Endometrial microvascular endothelial cells (primary cell): ENCODE measurements around the gene ADGRG7. TPM values are rescaled to one million over a fixed set of nuclear protein-coding genes. Genes with fewer than 3 reads are reported as not detected.

ENCODE experiments used
- in situ Hi-C: cut with HindIII; loops from 2 replicates; pipeline ENCODE4 v1.10.0; 2017; ENCODE audit warnings: low sequenced_read_pairs, low pct_unique_long_range_greater_than_20kb; ENCODE audit errors: inconsistent ontology term
- total RNA-seq: library from RNA; depleted of rRNA; stranded (reverse); fragments of >200 nt; gene quantifications from one replicate; pipeline ENCODE4 v1.2.3, GENCODE V29; 2015; ENCODE audit errors: inconsistent ontology term

ADGRG7 gene
- total RNA-seq, 1 donor from 2014 or later, result not detected

GRCh38 chr3:100682854-100683760 lies 73.7 kb downstream of the ADGRG7 start:
- in situ Hi-C loops, result no loop called here

GRCh38 chr3:100693225-100693624 lies 83.8 kb downstream of the ADGRG7 start:
- in situ Hi-C loops, result no loop called here

GRCh38 chr3:100695696-100696095 lies 86.3 kb downstream of the ADGRG7 start:
- in situ Hi-C loops, result no loop called here

- in situ Hi-C loops, result no loop called here
These were observed 86.8 kb downstream of the ADGRG7 start for GRCh38 chr3:100696161-100696560.

- in situ Hi-C loops, result no loop called here
These were observed 87.8 kb downstream of the ADGRG7 start for GRCh38 chr3:100697172-100697571.

GRCh38 chr3:100697723-100698285 lies 88.4 kb downstream of the ADGRG7 start:
- in situ Hi-C loops, result no loop called here

GRCh38 chr3:100698736-100699135 lies 89.3 kb downstream of the ADGRG7 start:
- in situ Hi-C loops, result no loop called here

GRCh38 chr3:100700708-100701107 lies 91.3 kb downstream of the ADGRG7 start:
- in situ Hi-C loops, result no loop called here

GRCh38 chr3:100702082-100702979 lies 92.9 kb downstream of the ADGRG7 start:
- in situ Hi-C loops, result no loop called here

GRCh38 chr3:100702980-100703345 lies 93.6 kb downstream of the ADGRG7 start:
- in situ Hi-C loops, result no loop called here

- in situ Hi-C loops, result no loop called here
These were observed 94.5 kb downstream of the ADGRG7 start for GRCh38 chr3:100703865-100704264.

GRCh38 chr3:100706365-100706764 lies 97.0 kb downstream of the ADGRG7 start:
- in situ Hi-C loops, result no loop called here

- in situ Hi-C loops, result no loop called here
These were observed 99.2 kb downstream of the ADGRG7 start for GRCh38 chr3:100708644-100708988.

GRCh38 chr3:100708989-100709841 lies 99.8 kb downstream of the ADGRG7 start, which contains the start of gene TFG:
Gene TFG, plus strand, starts transcription at chr3:100709494. Its CDS starts 4,192 bp downstream, at chr3:100713686.
- in situ Hi-C loops, result no loop called here

- in situ Hi-C loops, result no loop called here
These were observed 100.5 kb downstream of the ADGRG7 start for GRCh38 chr3:100709842-100710260.

- in situ Hi-C loops, result no loop called here
These were observed 101.0 kb downstream of the ADGRG7 start for GRCh38 chr3:100710261-100710968.

GRCh38 chr3:100715176-100715575 lies 105.8 kb downstream of the ADGRG7 start:
- in situ Hi-C loops, result no loop called here

GRCh38 chr3:100717063-100717462 lies 107.7 kb downstream of the ADGRG7 start:
- in situ Hi-C loops, result no loop called here
